ENCODE results near the gene RSPH1. TPM values are rescaled to one million over a fixed set of nuclear protein-coding genes. Genes with fewer than 3 reads are reported as not detected.

Gene RSPH1
- total RNA-seq, 4 donors from 2014 or later = 0.81 to 3.2 (median 2.0) TPM

GRCh38 chr21:42522771-42523170 lies 26.7 kb upstream of the RSPH1 start:
- H3K27ac ChIP-seq = no peak overlapping the region

GRCh38 chr21:42522271-42522670 lies 26.2 kb upstream of the RSPH1 start:
- peak in 1 of 2 donors; percentile 64 for DNase-seq (ENCODE audit: low spot score in 2 of 2)

More at GRCh38 chr21:42522771-42523170, 26.7 kb upstream of the RSPH1 start:
- peaks cover 14% of the 10 kb centered on the region for H3K4me1 ChIP-seq
- no peaks in the 10 kb centered on the region for H3K9me3 ChIP-seq
- DNase-seq (ENCODE audit: low spot score in 2 of 2) = peak in 1 of 2 donors; percentile 54
- WGBS = 96% methylated on average over 3 of the region's 8 CpGs
- no peak overlapping the region for H3K4me3 ChIP-seq
- TF ChIP-seq EP300 (IDR thresholded peaks at IDR 0.05) (no peak), POLR2A (IDR thresholded peaks at IDR 0.05) (no peak), POLR2AphosphoS5 (IDR thresholded peaks at IDR 0.05) (no peak), CTCF (IDR thresholded peaks at IDR 0.05) (no peak)
- H3K36me3 ChIP-seq = peaks cover 6% of the 10 kb centered on the region
- H3K27me3 ChIP-seq = no peaks in the 10 kb centered on the region

GRCh38 chr21:42521805-42522204 lies 25.8 kb upstream of the RSPH1 start:
- Histone ChIP-seq H3K36me3 (peaks cover 6% of the 10 kb centered on the region), H3K9me3 (no peaks in the 10 kb centered on the region), H3K4me1 (peaks cover 9% of the 10 kb centered on the region), H3K27ac (no peak overlapping the region), H3K4me3 (no peak overlapping the region), H3K27me3 (no peaks in the 10 kb centered on the region)
- DNase-seq (ENCODE audit: low spot score in 2 of 2) = peak in 1 of 2 donors; percentile 54
- 88% methylated on average over 3 of the region's 6 CpGs for WGBS
- TF ChIP-seq POLR2AphosphoS5 (IDR thresholded peaks at IDR 0.05) (no peak), POLR2A (IDR thresholded peaks at IDR 0.05) (no peak), EP300 (IDR thresholded peaks at IDR 0.05) (no peak), CTCF (IDR thresholded peaks at IDR 0.05) (no peak)

More at GRCh38 chr21:42522271-42522670, 26.2 kb upstream of the RSPH1 start:
- Histone ChIP-seq H3K9me3 (no peaks in the 10 kb centered on the region), H3K27ac (no peak overlapping the region), H3K4me3 (no peak overlapping the region), H3K4me1 (peaks cover 10% of the 10 kb centered on the region), H3K36me3 (peaks cover 6% of the 10 kb centered on the region), H3K27me3 (no peaks in the 10 kb centered on the region)
- TF ChIP-seq EP300 (IDR thresholded peaks at IDR 0.05) (no peak), CTCF (IDR thresholded peaks at IDR 0.05) (no peak), POLR2A (IDR thresholded peaks at IDR 0.05) (no peak), POLR2AphosphoS5 (IDR thresholded peaks at IDR 0.05) (no peak)
- WGBS = 95% methylated on average over 14 of the region's 14 CpGs

- no peak overlapping the region for H3K27ac ChIP-seq
- WGBS = 69% methylated on average over 1 of the region's 1 CpG
- H3K36me3 ChIP-seq = peaks cover 6% of the 10 kb centered on the region
Measured at GRCh38 chr21:42521384-42521783, 25.4 kb upstream of the RSPH1 start.

More at GRCh38 chr21:42521384-42521783, 25.4 kb upstream of the RSPH1 start:
- Histone ChIP-seq H3K4me1 (peaks cover 9% of the 10 kb centered on the region), H3K9me3 (no peaks in the 10 kb centered on the region), H3K27me3 (no peaks in the 10 kb centered on the region), H3K4me3 (no peak overlapping the region)
- TF ChIP-seq CTCF (IDR thresholded peaks at IDR 0.05) (no peak), POLR2AphosphoS5 (IDR thresholded peaks at IDR 0.05) (no peak), EP300 (IDR thresholded peaks at IDR 0.05) (no peak), POLR2A (IDR thresholded peaks at IDR 0.05) (no peak)
- peak in 1 of 2 donors; percentile 11 for DNase-seq (ENCODE audit: low spot score in 2 of 2)
